ENCODE measurements around the gene CDH13.

- TF ChIP-seq CTCF (IDR thresholded peaks at IDR 0.05) (no peak), POLR2A (IDR thresholded peaks at IDR 0.05) (no peak)
Observed at GRCh38 chr16:83552228-83552627, 925.5 kb downstream of the CDH13 start.

All from body of pancreas (tissue), 4 donors.